Measurements from ENCODE around the gene PTP4A1.
"Not testable (repeated sequence)": the region's sequence is repeated elsewhere in the genome, so short reads cannot be mapped to it uniquely, and the experiment has no call there.

The PTP4A1 gene

GRCh38 chr6:63572044-63572746, at the start of gene PTP4A1, which contains the start of gene LOC128125822:
PTP4A1 (plus strand) TSS chr6:63572480; CDS start chr6:63576881, 4,401 bp downstream.
LOC128125822 (plus strand) TSS chr6:63572480.
- DNase-seq (ENCODE audit: low spot score): peak; percentile 95

DNA sequence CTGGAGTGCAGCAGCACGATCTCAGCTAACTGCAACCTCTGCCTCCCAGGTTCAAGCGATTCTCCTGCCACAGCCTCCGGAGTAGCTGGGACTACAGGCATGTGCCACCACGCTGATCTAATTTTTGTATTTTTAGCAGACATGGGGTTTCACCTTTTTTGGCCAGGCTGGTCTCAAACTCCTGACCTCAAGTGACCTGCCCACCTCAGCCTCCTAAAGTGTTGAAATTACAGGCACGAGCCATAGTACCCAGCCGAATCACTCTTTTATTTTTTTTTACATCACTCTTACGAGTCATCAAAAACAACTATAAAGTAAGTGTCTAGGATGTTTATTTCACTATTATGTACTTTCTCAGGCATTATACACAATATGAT, 49.4 kb upstream of the PTP4A1 start:
- not testable (repeated sequence) for DNase-seq (ENCODE audit: low spot score)

DNA sequence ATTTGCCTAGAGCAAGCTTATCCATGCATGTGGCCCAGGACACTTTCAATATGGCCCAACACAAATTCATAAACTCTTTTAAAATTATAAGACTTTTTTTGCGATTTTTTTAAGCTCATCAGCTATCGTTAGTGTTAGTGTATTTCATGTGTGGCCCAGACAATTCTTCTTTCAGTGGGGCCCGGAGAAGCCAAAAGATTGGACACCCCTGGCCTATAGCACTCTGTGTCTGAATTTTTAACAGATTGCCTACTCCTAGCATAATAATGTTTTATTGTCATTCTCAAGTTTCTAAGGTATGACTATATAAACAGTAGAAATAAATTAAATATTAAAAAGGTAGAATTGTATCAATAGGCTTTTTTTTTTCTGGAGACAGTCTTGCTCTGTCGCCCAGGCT, 48.6 kb upstream of the PTP4A1 start:
- DNase-seq (ENCODE audit: low spot score): no peak

DNA sequence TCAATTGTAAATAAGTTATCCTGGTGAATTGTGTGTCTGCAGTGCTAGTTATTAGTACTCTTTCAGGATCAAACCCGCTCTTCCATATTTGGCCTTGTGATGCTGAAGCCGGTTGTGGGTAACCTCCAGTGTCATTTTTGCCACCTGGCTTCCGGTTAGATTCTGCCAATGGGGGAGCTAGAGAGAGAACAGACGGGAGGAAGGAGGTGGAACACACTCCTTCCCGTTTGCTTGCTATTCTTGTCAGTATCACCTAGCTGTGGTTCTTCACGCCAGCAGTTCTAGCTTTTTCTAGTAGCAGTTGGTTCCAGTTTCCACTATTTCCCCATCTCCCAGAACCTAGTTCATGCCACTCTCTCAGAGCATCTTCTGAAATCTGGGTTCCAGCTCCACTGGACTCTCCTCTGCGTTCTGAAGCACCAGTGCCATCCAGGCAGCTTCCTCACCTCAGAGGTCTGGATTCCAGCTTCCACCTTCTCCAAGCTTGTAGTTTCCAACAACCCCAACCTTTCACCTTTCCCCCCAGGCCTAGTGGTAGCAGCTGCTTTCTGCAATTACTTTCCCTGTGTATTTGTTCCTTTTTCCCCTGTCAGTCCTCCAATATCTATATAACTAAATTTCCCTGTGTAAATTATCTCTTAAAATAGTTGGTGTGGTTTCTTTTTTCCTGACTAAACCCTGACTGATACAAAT, 46.9 kb upstream of the PTP4A1 start:
- DNase-seq (ENCODE audit: low spot score): no peak

DNA sequence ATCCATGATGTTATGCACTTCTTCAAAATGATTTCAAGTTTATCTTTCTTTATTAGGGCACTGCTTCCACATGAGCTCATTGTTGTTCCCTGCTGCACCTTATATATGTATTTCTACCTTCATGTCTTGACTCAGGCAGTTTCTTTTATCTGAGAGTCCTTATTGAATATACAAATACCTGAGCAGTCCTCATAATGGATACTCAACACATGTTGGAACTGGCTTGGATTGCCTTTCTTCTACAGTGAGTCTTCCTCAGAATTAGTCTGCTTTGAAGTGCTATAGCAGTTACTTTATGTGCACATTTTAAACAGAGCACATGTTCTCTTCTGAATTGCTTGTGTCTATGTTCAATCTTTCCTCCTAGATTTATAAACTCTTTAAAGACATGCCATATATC, 45.3 kb upstream of the PTP4A1 start:
- DNase-seq (ENCODE audit: low spot score): no peak

- no peak for DNase-seq (ENCODE audit: low spot score)
Observed at GRCh38 chr6:63527658-63528514, 44.4 kb upstream of the PTP4A1 start.

DNA sequence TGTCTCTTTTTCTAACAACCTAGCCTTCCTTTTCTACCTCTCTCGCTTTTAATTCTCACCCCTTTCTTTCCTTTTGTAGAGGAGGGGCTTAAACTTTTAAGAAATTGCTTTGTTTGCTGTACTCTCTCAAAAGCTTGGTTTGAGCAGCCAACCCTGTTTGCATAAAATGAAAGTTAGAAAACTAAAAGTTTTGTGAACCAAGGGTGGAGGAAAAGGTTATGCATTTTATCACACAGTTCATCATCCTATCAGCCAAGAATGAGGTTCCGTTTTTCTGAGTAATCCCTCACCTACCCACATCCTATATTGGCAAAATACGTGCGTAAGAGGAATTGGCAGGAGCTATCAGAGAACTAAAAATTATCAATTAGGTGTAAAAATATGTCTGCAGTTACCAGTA, 42.8 kb upstream of the PTP4A1 start:
- DNase-seq (ENCODE audit: low spot score): no peak

DNA sequence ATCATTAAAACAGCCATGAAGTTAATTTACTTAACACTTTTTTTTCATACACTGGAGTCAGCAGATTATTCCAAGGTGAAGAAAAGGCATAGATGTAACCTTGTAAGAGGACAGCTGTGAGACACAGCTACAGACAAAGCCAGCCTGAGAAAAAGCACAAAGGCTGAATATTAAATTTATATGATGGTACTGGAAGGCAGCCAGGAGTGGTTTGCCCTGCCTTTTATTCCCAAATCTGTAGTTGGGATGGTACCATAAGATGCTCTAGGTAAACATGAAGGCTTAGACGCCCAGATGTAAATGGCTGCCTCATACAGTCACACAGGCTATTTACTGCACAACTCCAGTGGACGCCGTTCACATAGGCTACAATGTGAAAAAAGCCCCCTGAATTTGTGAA, 42.1 kb upstream of the PTP4A1 start:
- no peak for DNase-seq (ENCODE audit: low spot score)

DNA sequence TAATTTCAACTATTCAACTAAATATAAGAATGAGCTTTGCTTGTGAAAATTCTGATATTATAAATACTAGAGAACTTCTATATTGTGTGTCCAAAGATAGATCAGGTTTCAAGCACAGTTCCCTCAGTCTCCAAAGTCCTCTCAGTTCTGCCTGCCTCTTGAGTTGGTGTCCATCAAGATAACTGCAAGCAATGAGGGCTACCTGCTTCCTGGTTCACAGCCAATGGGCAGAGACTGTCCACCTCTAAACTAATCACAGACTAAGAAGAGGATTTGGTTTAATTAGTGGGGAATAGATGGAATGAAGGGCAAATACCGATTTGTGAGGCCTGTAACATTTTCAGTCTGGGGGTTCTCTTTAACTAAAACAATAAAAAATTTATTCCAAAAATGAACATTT, 41.3 kb upstream of the PTP4A1 start:
- no peak for DNase-seq (ENCODE audit: low spot score)

- DNase-seq (ENCODE audit: low spot score): no peak
Observed at GRCh38 chr6:63533026-63533425, 39.3 kb upstream of the PTP4A1 start.

- no peak for DNase-seq (ENCODE audit: low spot score)
Observed at GRCh38 chr6:63533952-63534351, 38.3 kb upstream of the PTP4A1 start.

- DNase-seq (ENCODE audit: low spot score): no peak
Observed at GRCh38 chr6:63537201-63537958, 34.9 kb upstream of the PTP4A1 start.

DNA sequence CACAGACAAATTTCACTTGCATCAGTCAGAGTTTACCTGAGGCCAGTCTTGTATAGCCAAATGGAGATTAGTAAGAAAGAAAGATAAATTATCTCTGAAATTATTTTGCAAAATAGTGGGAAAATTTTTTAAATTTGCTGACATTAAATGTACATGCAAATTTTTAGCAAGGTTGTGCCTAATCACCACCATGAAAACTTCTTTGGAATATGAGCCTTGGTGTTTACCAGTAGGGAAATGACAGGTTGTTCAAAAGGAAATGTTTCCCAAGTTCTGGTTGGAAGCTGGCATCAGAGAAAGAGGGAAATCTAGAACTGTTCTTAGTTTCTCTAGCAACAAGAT, 34.4 kb upstream of the PTP4A1 start:
- no peak for DNase-seq (ENCODE audit: low spot score)

DNA sequence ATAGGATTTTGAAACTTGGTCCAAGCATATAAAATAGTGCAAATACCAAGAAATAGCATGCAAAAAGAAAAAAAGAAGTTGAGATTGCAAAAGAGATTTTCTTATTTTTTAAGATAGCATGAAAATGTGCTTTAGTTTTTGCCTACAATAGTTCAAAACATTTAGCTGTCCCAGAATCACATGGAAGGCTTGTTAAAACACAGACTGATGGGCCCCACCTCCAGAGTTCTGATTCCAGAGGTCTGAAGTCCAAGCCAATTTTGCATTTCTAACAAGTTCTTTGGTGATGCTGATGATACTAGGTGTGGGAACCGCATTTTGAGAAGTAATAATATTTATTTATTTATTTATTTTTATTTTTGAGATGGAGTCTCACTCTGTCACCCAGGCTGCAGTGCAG, 33.7 kb upstream of the PTP4A1 start:
- no peak for DNase-seq (ENCODE audit: low spot score)

- no peak for DNase-seq (ENCODE audit: low spot score)
Observed at GRCh38 chr6:63543001-63543400, 29.3 kb upstream of the PTP4A1 start.

GRCh38 chr6:63543982-63544381, 28.3 kb upstream of the PTP4A1 start:
- no peak for DNase-seq (ENCODE audit: low spot score)

DNA sequence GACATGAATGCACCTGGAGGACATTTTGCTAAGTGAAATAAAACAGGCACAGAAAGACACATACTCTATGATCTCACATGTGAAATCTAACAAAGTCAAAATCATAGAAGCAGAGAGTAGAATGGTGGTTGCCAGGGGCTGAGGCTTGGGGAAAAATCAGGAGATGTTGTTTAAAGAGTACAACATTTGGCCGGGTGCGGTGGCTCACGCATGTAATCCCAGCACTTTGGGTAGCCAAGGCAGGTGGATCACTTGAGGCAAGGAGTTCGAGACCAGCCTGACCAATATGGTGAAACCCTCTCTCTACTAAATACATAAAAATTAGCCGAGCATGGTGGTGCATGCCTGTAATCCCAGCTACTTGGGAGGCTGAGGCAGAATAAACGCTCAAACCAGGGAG, 26.0 kb upstream of the PTP4A1 start:
- DNase-seq (ENCODE audit: low spot score): no peak

- no peak for DNase-seq (ENCODE audit: low spot score)
Observed at GRCh38 chr6:63546697-63547096, 25.6 kb upstream of the PTP4A1 start.

- DNase-seq (ENCODE audit: low spot score): no peak
Observed at GRCh38 chr6:63549076-63549475, 23.2 kb upstream of the PTP4A1 start.

- DNase-seq (ENCODE audit: low spot score): no peak
Observed at GRCh38 chr6:63553208-63553607, 19.1 kb upstream of the PTP4A1 start.

DNA sequence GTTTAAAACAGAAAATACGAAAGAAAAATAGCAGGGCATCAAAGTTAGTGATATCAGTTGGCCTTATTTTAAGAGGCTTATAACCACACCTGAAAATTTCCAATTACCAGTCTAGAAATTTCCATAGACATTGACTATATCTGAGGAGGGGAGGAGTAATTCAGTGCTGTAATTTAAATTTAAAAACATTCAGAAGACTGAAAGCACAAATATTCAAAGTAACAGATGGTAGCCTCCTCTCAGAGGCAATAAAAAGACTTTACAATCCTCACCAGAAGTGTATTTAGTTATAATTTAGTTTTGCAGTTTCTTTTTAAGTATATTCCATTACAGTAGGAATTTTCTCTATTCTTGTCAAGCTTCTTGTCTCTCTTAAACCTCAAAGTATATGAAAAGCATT, 18.4 kb upstream of the PTP4A1 start:
- DNase-seq (ENCODE audit: low spot score): no peak

DNA sequence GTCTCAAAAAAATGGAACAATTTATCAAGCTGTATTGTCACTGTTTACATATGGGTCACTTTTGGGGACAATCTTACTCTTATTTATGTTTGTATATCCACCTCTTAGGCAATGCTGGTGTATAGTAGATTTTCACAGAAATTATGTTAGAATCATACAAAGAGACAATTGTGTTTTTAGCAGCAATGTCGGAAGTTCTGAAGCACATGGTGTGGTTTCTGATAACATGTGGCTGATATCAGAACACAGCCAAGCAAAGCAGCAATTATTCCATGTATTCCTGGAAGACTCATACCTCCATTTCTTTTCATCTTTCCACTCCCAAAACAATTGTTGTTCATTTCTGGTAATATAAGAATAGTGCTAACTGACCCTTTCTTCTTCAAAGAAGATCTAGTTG, 17.5 kb upstream of the PTP4A1 start:
- DNase-seq (ENCODE audit: low spot score): no peak

All from germinal center (tissue), 1 donor.